MCF 10A (cell line): ENCODE results near the gene LRP1B. TPM values are rescaled to one million over a fixed set of nuclear protein-coding genes. Genes with fewer than 3 reads are reported as not detected.

Experiments
- BruUV-seq: library from RNA; stranded (reverse); fragments of 400-500 nt; replicated peaks from 2 replicates; lab custom pipeline; 2021; lab: Mats Ljungman, UMichigan
- CTCF ChIA-PET: fragments of 300-600 bp; sonication (Branson Sonifier 250); formaldehyde crosslinking; extraction: SDS; loops from one replicate; lab custom pipeline; 2021; ENCODE audit warnings: antibody characterized with exemption, inconsistent platforms; lab: Yijun Ruan, JAX
- POLR2A ChIA-PET: fragments of 300-600, 350-650 bp; sonication (Branson Sonifier 250); formaldehyde crosslinking; extraction: SDS; loops from one replicate; lab custom pipeline; 2020; ENCODE audit warnings: antibody characterized with exemption, inconsistent platforms; lab: Yijun Ruan, JAX
- DNase-seq: peaks from one replicate; pipeline ENCODE4 v3.0.0-alpha.2; 2018; ENCODE audit not compliant: unreplicated experiment
- H3K27ac Mint-ChIP-seq: one replicate; pipeline ENCODE4 v1.8.0; 2022; ENCODE audit warnings: mild to moderate bottlenecking, low read depth, mixed read lengths; ENCODE audit not compliant: unreplicated experiment
- H3K27me3 Mint-ChIP-seq: one replicate; pipeline ENCODE4 v1.8.0; 2022; ENCODE audit warnings: mixed read lengths; ENCODE audit not compliant: insufficient read depth, unreplicated experiment
- H3K36me3 Mint-ChIP-seq: one replicate; pipeline ENCODE4 v1.8.0; 2022; ENCODE audit warnings: mild to moderate bottlenecking, moderate library complexity, mixed read lengths; ENCODE audit not compliant: insufficient read depth, unreplicated experiment
- H3K4me1 Mint-ChIP-seq: one replicate; pipeline ENCODE4 v1.8.0; 2022; ENCODE audit warnings: mixed read lengths; ENCODE audit not compliant: insufficient read depth, unreplicated experiment
- H3K4me3 Mint-ChIP-seq: one replicate; pipeline ENCODE4 v1.8.0; 2022; ENCODE audit warnings: mild to moderate bottlenecking, moderate library complexity, mixed read lengths; ENCODE audit not compliant: unreplicated experiment
- H3K9me3 Mint-ChIP-seq: one replicate; pipeline ENCODE4 v1.8.0; 2022; ENCODE audit warnings: mixed read lengths; ENCODE audit not compliant: unreplicated experiment
- intact Hi-C: fragments of 100-400 bp; cut with micrococcal nuclease; formaldehyde crosslinking; loops from 2 replicates; pipeline ENCODE4 v1.14.1; 2022
- total RNA-seq: library from RNA; stranded (reverse); gene quantifications from 2 replicates; pipeline ENCODE4 v1.2.3, GENCODE V29; 2022
- TF ChIP-seq, protein P1 (sequence below): fragments of 200-600 bp; IDR thresholded peaks from one replicate; pipeline ENCODE4 v1.8.0; 2022; ENCODE audit warnings: antibody characterized with exemption, mild to moderate bottlenecking; ENCODE audit not compliant: unreplicated experiment

LRP1B gene
- total RNA-seq, 1 experiment from 2014 or later = not detected

DNA sequence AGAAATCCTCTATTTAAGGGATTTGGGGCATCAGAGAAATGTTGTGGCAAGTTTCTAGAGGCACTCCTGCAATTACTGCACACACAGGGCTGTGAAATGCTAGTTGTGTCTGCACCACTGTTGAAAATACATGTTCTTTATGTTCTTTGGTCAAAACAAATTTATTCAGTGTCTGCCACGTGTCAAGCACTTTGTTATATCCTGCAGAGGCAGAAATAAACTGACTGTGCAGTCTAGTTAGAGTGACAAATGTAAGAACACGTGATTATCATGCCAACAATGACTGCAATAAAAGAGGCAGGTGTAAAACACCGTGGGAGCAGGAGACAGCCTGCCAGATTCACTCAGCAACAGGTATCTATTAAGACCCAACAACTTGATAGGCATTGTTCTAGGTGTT, 423.3 kb downstream of the LRP1B start:
- no TSS peak for BruUV-seq
- H3K9me3 Mint-ChIP-seq = no peaks in the 10 kb centered on the region
- ChIA-PET CTCF (no interaction called here), POLR2A (no interaction called here)
- no peak for DNase-seq
- no peak overlapping the region for H3K4me3 Mint-ChIP-seq
- H3K4me1 Mint-ChIP-seq = no peaks in the 10 kb centered on the region
- no peak overlapping the region for H3K27ac Mint-ChIP-seq
- no peaks in the 10 kb centered on the region for H3K36me3 Mint-ChIP-seq
- TF ChIP-seq, protein P1, sequence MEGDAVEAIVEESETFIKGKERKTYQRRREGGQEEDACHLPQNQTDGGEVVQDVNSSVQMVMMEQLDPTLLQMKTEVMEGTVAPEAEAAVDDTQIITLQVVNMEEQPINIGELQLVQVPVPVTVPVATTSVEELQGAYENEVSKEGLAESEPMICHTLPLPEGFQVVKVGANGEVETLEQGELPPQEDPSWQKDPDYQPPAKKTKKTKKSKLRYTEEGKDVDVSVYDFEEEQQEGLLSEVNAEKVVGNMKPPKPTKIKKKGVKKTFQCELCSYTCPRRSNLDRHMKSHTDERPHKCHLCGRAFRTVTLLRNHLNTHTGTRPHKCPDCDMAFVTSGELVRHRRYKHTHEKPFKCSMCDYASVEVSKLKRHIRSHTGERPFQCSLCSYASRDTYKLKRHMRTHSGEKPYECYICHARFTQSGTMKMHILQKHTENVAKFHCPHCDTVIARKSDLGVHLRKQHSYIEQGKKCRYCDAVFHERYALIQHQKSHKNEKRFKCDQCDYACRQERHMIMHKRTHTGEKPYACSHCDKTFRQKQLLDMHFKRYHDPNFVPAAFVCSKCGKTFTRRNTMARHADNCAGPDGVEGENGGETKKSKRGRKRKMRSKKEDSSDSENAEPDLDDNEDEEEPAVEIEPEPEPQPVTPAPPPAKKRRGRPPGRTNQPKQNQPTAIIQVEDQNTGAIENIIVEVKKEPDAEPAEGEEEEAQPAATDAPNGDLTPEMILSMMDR = no peak
- peaks cover 59% of the 10 kb centered on the region for H3K27me3 Mint-ChIP-seq
- intact Hi-C loops = no loop called here

DNA sequence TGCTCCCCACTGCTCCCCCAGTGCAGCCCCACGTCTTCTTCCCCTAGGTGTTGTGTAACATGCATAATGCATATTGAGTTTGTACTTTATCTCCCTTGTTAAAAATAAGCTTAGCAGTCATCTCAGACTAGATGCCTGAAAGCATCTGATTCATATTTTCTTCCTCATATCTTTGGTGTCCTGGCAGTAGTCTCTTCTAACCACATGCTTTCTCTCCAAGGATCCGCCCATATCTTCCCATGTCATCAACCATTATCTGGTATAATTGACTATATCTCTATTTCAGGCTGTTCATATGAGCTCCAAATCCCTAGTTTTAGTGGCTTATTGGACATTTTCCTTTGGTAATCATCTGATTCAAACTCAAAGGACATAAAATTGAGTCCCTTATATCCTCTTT, 426.3 kb downstream of the LRP1B start:
- Mint-ChIP-seq H3K9me3 (no peaks in the 10 kb centered on the region), H3K4me3 (no peak overlapping the region), H3K36me3 (no peaks in the 10 kb centered on the region), H3K27me3 (peaks cover 63% of the 10 kb centered on the region), H3K4me1 (no peaks in the 10 kb centered on the region), H3K27ac (no peak overlapping the region)
- CTCF ChIA-PET = no interaction called here
- TF ChIP-seq, protein P1 = no peak
- no TSS peak for BruUV-seq
- intact Hi-C loops = no loop called here
- POLR2A ChIA-PET = no interaction called here
- no peak for DNase-seq

GRCh38 chr2:141703501-141703900, 427.3 kb downstream of the LRP1B start:
- TF ChIP-seq, protein P1 = no peak
- Mint-ChIP-seq H3K27me3 (peaks cover 53% of the 10 kb centered on the region), H3K9me3 (no peaks in the 10 kb centered on the region), H3K4me1 (no peaks in the 10 kb centered on the region), H3K27ac (no peak overlapping the region), H3K36me3 (no peaks in the 10 kb centered on the region), H3K4me3 (no peak overlapping the region)
- BruUV-seq = no TSS peak
- intact Hi-C loops = no loop called here
- no peak for DNase-seq
- CTCF ChIA-PET = no interaction called here
- POLR2A ChIA-PET = no interaction called here

GRCh38 chr2:141701618-141702017, 429.2 kb downstream of the LRP1B start:
- H3K9me3 Mint-ChIP-seq = no peaks in the 10 kb centered on the region
- no peaks in the 10 kb centered on the region for H3K4me1 Mint-ChIP-seq
- no TSS peak for BruUV-seq
- no peak for DNase-seq
- no peak overlapping the region for H3K4me3 Mint-ChIP-seq
- TF ChIP-seq, protein P1 = no peak
- intact Hi-C loops = no loop called here
- H3K27me3 Mint-ChIP-seq = peaks cover 56% of the 10 kb centered on the region
- H3K27ac Mint-ChIP-seq = no peak overlapping the region
- CTCF ChIA-PET = no interaction called here
- no peaks in the 10 kb centered on the region for H3K36me3 Mint-ChIP-seq
- POLR2A ChIA-PET = no interaction called here
